Keratinocyte (primary cell): ENCODE data around the gene CREB3. TPM values are rescaled to one million over a fixed set of nuclear protein-coding genes. Genes with fewer than 3 reads are reported as not detected.

Experiments
- DNase-seq: peaks from one replicate; pipeline ENCODE4 v3.0.0-alpha.2; 2011; ENCODE audit warnings: low read depth, missing footprints, low spot score
- FAIRE-seq: peaks from 2 replicates; lab custom pipeline; 2011; peaks lifted over from hg19 to GRCh38; lab: Jason Lieb, UNC
- H2AFZ ChIP-seq: 2 replicates; pipeline ENCODE4 v1.6.0; 2012; ENCODE audit warnings: low read length, control low read depth, inconsistent platforms; ENCODE audit not compliant: control insufficient read depth
- H3K27ac ChIP-seq: 2 replicates; pipeline ENCODE4 v1.5.1; 2011; ENCODE audit warnings: low read length; ENCODE audit not compliant: control insufficient read depth, insufficient read depth
- H3K27me3 ChIP-seq: 3 replicates; pipeline ENCODE4 v1.6.0; 2011; ENCODE audit warnings: low read length; ENCODE audit not compliant: control insufficient read depth, insufficient read depth; ENCODE audit errors: extremely low read depth
- H3K36me3 ChIP-seq, 2 experiments: 2 replicates in 1 of 2; 3 replicates in 1 of 2; pipeline ENCODE4 v1.5.1; 2011; ENCODE audit warnings: low read length in 2 of 2, mild to moderate bottlenecking in 1 of 2; ENCODE audit not compliant: control insufficient read depth in 2 of 2, insufficient read depth in 2 of 2; ENCODE audit errors: extremely low read depth in 1 of 2
- H3K4me1 ChIP-seq: 3 replicates; pipeline ENCODE4 v1.5.1; 2011; ENCODE audit warnings: low read length; ENCODE audit not compliant: control insufficient read depth, insufficient read depth; ENCODE audit errors: extremely low read depth
- H3K4me2 ChIP-seq: 3 replicates; pipeline ENCODE4 v1.6.0; 2011; ENCODE audit warnings: low read depth, low read length; ENCODE audit not compliant: control insufficient read depth, insufficient read depth; ENCODE audit errors: extremely low read depth
- H3K4me3 ChIP-seq, 3 experiments: fragments of 200-600 bp in 1 of 3; sonication (generic) in 1 of 3; 2 replicates in 2 of 3; 3 replicates in 1 of 3; pipeline ENCODE4 v1.5.1; 2011 to 2016; ENCODE audit warnings: low read length in 3 of 3, mild to moderate bottlenecking in 3 of 3, control low read depth in 2 of 3, inconsistent platforms in 1 of 3, low read depth in 1 of 3, mixed read lengths in 1 of 3, mixed run types in 1 of 3, moderate library complexity in 1 of 3; ENCODE audit not compliant: control insufficient read depth in 2 of 3, insufficient read depth in 2 of 3; ENCODE audit errors: extremely low read depth in 1 of 3
- H3K79me2 ChIP-seq: 2 replicates; pipeline ENCODE4 v1.6.0; 2012; ENCODE audit warnings: low read length; ENCODE audit not compliant: control insufficient read depth, insufficient read depth
- H3K9ac ChIP-seq: 3 replicates; pipeline ENCODE4 v1.6.0; 2011; ENCODE audit warnings: low read length; ENCODE audit not compliant: control insufficient read depth, insufficient read depth; ENCODE audit errors: extremely low read depth
- H3K9me1 ChIP-seq: 3 replicates; pipeline ENCODE4 v1.6.0; 2011; ENCODE audit warnings: low read length; ENCODE audit not compliant: control insufficient read depth, insufficient read depth; ENCODE audit errors: extremely low read depth
- H3K9me3 ChIP-seq: 2 replicates; pipeline ENCODE4 v1.5.1; 2012; ENCODE audit warnings: low read depth, low read length; ENCODE audit not compliant: control insufficient read depth
- H4K20me1 ChIP-seq: 3 replicates; pipeline ENCODE4 v1.6.0; 2011; ENCODE audit warnings: low read length; ENCODE audit not compliant: control insufficient read depth, insufficient read depth; ENCODE audit errors: extremely low read depth
- CTCF ChIP-seq, 3 experiments: IDR thresholded peaks in 1 of 3; conservative IDR thresholded peaks in 1 of 3; optimal IDR thresholded peaks in 1 of 3; 2 replicates in 2 of 3; 3 replicates in 1 of 3; pipeline versions ENCODE3 to v1.5.1; 2011; ENCODE audit warnings: low read length in 3 of 3, mild to moderate bottlenecking in 3 of 3, moderate library complexity in 2 of 3, control low read depth in 1 of 3, inconsistent platforms in 1 of 3; ENCODE audit not compliant: insufficient read depth in 2 of 3; ENCODE audit errors: extremely low read depth in 1 of 3
- EZH2 ChIP-seq: IDR thresholded peaks from one replicate; pipeline ENCODE4 v1.6.1; 2012; ENCODE audit warnings: inconsistent platforms, mild to moderate bottlenecking, low read length, moderate library complexity
- dilution Hi-C: fragments of 300-500 bp; cut with MboI; formaldehyde crosslinking; loops from one replicate; pipeline ENCODE4 v1.7.0; 2020; ENCODE audit warnings: low sequenced_read_pairs; ENCODE audit not compliant: extremely low pct_ligation_motif_present
- polyA plus RNA-seq, 5 experiments: library from polyadenylated mRNA; depleted of rRNA in 3 of 5; stranded (reverse) in 3 of 5; stranded (forward) in 1 of 5; unstranded in 1 of 5; fragments of >200 nt; gene quantifications; 1 replicate in 1 of 5; 2 replicates in 3 of 5; 3 replicates in 1 of 5; pipeline versions ENCODE4 v1.2.1 to v1.2.3, GENCODE V29; 2011 to 2012; ENCODE audit warnings: missing spikeins in 2 of 5, low read depth in 1 of 5, low replicate concordance in 1 of 5
- small RNA-seq, 3 experiments: library from RNA; depleted of rRNA; stranded (forward); fragments of <200 nt; gene quantifications; one replicate each; pipeline ENCODE3, GENCODE V24; 2012; ENCODE audit warnings: low read depth in 3 of 3, low replicate concordance in 1 of 3; ENCODE audit not compliant: insufficient read length in 3 of 3

The CREB3 gene
- polyA plus RNA-seq, 1 donor (not counting 4 experiments of a cell fraction or from before 2014, with no cell fraction given): 24.6 TPM

- H3K9me1 ChIP-seq: no peaks in the 10 kb centered on the region
- no peaks in the 10 kb centered on the region for H3K27me3 ChIP-seq
- no peak overlapping the region for H3K27ac ChIP-seq
- no peaks in the 10 kb centered on the region for H3K79me2 ChIP-seq
- H4K20me1 ChIP-seq: no peaks in the 10 kb centered on the region
- H3K4me2 ChIP-seq: no peak overlapping the region
- H3K9me3 ChIP-seq: no peaks in the 10 kb centered on the region
- H2AFZ ChIP-seq: no peak overlapping the region
- no peak overlapping the region for H3K4me3 ChIP-seq
- no peak for TF ChIP-seq EZH2
- TF ChIP-seq CTCF (optimal IDR thresholded peaks at IDR 0.05 in 1 of 3, IDR thresholded peaks at IDR 0.05 in 1 of 3, conservative IDR thresholded peaks at IDR 0.05 in 1 of 3; ENCODE audit: extremely low read depth in 1 of 3, insufficient read depth in 2 of 3, low read length in 3 of 3): no peak
- H3K9ac ChIP-seq: no peak overlapping the region
- no peak for FAIRE-seq
- no peak for DNase-seq
- no peaks in the 10 kb centered on the region for H3K4me1 ChIP-seq
- H3K36me3 ChIP-seq: no peaks in the 10 kb centered on the region
- dilution Hi-C loops: no loop called here
Observed at GRCh38 chr9:35781066-35781465, 48.6 kb downstream of the CREB3 start.

- no peaks in the 10 kb centered on the region for H3K79me2 ChIP-seq
- H3K9me3 ChIP-seq: no peaks in the 10 kb centered on the region
- H3K9ac ChIP-seq: no peak overlapping the region
- no peak overlapping the region for H2AFZ ChIP-seq
- dilution Hi-C loops: no loop called here
- no peaks in the 10 kb centered on the region for H3K9me1 ChIP-seq
- no peak for FAIRE-seq
- no peak for DNase-seq
- no peaks in the 10 kb centered on the region for H3K36me3 ChIP-seq
- H3K27me3 ChIP-seq: no peaks in the 10 kb centered on the region
- no peak overlapping the region for H3K27ac ChIP-seq
- no peaks in the 10 kb centered on the region for H3K4me1 ChIP-seq
- no peak overlapping the region for H3K4me2 ChIP-seq
- TF ChIP-seq CTCF (optimal IDR thresholded peaks at IDR 0.05 in 1 of 3, IDR thresholded peaks at IDR 0.05 in 1 of 3, conservative IDR thresholded peaks at IDR 0.05 in 1 of 3; ENCODE audit: extremely low read depth in 1 of 3, insufficient read depth in 2 of 3, low read length in 3 of 3): no peak
- TF ChIP-seq EZH2: no peak
- H3K4me3 ChIP-seq: no peak overlapping the region
- H4K20me1 ChIP-seq: no peaks in the 10 kb centered on the region
Observed at GRCh38 chr9:35783418-35783817, 51.0 kb downstream of the CREB3 start.

Small RNAs within 50 kb of the gene (small RNA-seq; reads per million reads assigned to genes)
- 0 to 0.33 (median 0) reads per million in 3 experiments for gene MIR6853

Other genes with a start within 250 kb of the CREB3 start
- gene RUSC2, start 242.6 kb upstream of the CREB3 start, polyA plus RNA-seq: 4.2 to 7.9 TPM (median 6.3 TPM) in 3 replicates
- gene TESK1, start 127.4 kb upstream of the CREB3 start, polyA plus RNA-seq: 11.2 to 13.5 TPM (median 11.8 TPM) in 3 replicates
- 0.66 to 2.4 TPM (median 0.82 TPM) in 3 replicates for gene CD72, start 114.3 kb upstream of the CREB3 start, polyA plus RNA-seq
- not detected in 3 replicates for gene SIT1, start 81.7 kb upstream of the CREB3 start, polyA plus RNA-seq
- gene RMRP, start 74.6 kb upstream of the CREB3 start, polyA plus RNA-seq: 21.6 to 91.8 TPM (median 40.5 TPM) in 3 replicates
- 10.5 to 14.3 TPM (median 14.1 TPM) in 3 replicates for gene CCDC107, start 74.4 kb upstream of the CREB3 start, polyA plus RNA-seq
- gene ARHGEF39, start 67.5 kb upstream of the CREB3 start, polyA plus RNA-seq: 0.88 to 3.3 TPM (median 2.4 TPM) in 3 replicates
- gene CA9, start 58.7 kb upstream of the CREB3 start, polyA plus RNA-seq: 0.89 to 9.5 TPM (median 7.2 TPM) in 3 replicates
- 30.1 to 67.0 TPM (median 53.1 TPM) in 3 replicates for gene TPM2, start 42.7 kb upstream of the CREB3 start, polyA plus RNA-seq
- gene TLN1, start 471 bp upstream of the CREB3 start, polyA plus RNA-seq: 53.0 to 98.3 TPM (median 54.6 TPM) in 3 replicates
- 28.7 to 42.2 TPM (median 31.7 TPM) in 3 replicates for gene GBA2, start 16.6 kb downstream of the CREB3 start, polyA plus RNA-seq
- 17.6 to 19.8 TPM (median 18.3 TPM) in 3 replicates for gene RGP1, start 16.6 kb downstream of the CREB3 start, polyA plus RNA-seq
- gene MSMP, start 21.6 kb downstream of the CREB3 start, polyA plus RNA-seq: not detected in 3 replicates
- gene NPR2, start 58.9 kb downstream of the CREB3 start, polyA plus RNA-seq: 3.5 to 5.0 TPM (median 3.9 TPM) in 3 replicates
- gene SPAG8, start 79.6 kb downstream of the CREB3 start, polyA plus RNA-seq: 0.06 to 0.13 TPM (median 0.08 TPM) in 3 replicates
- gene HINT2, start 82.4 kb downstream of the CREB3 start, polyA plus RNA-seq: 11.6 to 16.6 TPM (median 16.6 TPM) in 3 replicates
- not detected in 3 replicates for gene FAM221B, start 96.1 kb downstream of the CREB3 start, polyA plus RNA-seq
- 1.3 to 2.0 TPM (median 2.0 TPM) in 3 replicates for gene TMEM8B, start 96.6 kb downstream of the CREB3 start, polyA plus RNA-seq
- not detected in 3 replicates for gene OR13J1, start 137.7 kb downstream of the CREB3 start, polyA plus RNA-seq
- not detected in 3 replicates for gene HRCT1, start 173.5 kb downstream of the CREB3 start, polyA plus RNA-seq
- not detected in 3 replicates for gene SPAAR, start 176.8 kb downstream of the CREB3 start, polyA plus RNA-seq
- not detected in 3 replicates for gene OR2S2, start 225.5 kb downstream of the CREB3 start, polyA plus RNA-seq